Esophagus muscularis mucosa (tissue), 4 donors: ENCODE data around the gene FZD1. TPM values are rescaled to one million over a fixed set of nuclear protein-coding genes. Genes with fewer than 3 reads are reported as not detected.

Experiments used
- DNase-seq: peaks from one replicate; pipeline ENCODE4 v3.0.0-alpha.2; 2017; ENCODE audit errors: extremely low spot score
- H3K27ac ChIP-seq, 4 donors: fragments of 200-600 bp; sonication (generic); replicated peaks in 1 of 4; 1 replicate in 3 of 4; 2 replicates in 1 of 4; pipeline ENCODE4 v1.5.1; 2016 to 2019; ENCODE audit warnings: mild to moderate bottlenecking in 1 of 4
- H3K27me3 ChIP-seq, 4 donors: fragments of 200-600 bp; sonication (generic); one replicate each; pipeline versions ENCODE4 v1.5.1 to v1.6.0; 2016 to 2019
- H3K36me3 ChIP-seq, 4 donors: fragments of 200-600 bp; sonication (generic); one replicate each; pipeline ENCODE4 v1.5.1; 2016 to 2019
- H3K4me1 ChIP-seq, 4 donors: fragments of 200-600 bp; sonication (generic); one replicate each; pipeline ENCODE4 v1.5.1; 2016 to 2019
- H3K4me3 ChIP-seq, 4 donors: fragments of 200-600 bp; sonication (generic); 1 replicate in 2 of 4; 2 replicates in 2 of 4; pipeline ENCODE4 v1.5.1; 2016 to 2019; ENCODE audit warnings: mild to moderate bottlenecking in 4 of 4, moderate library complexity in 1 of 4
- H3K9me3 ChIP-seq, 4 donors: fragments of 200-600 bp; sonication (generic); 1 replicate in 3 of 4; 2 replicates in 1 of 4; pipeline ENCODE4 v1.5.1; 2016 to 2019
- CTCF ChIP-seq, 3 experiments: fragments of 200-600 bp in 2 of 3; fragments of 450-650 bp in 1 of 3; sonication (generic) in 2 of 3; IDR thresholded peaks; one replicate each; pipeline ENCODE4 v1.5.1; 2017 to 2019; ENCODE audit warnings: antibody characterized with exemption in 3 of 3, mild to moderate bottlenecking in 2 of 3, moderate library complexity in 1 of 3
- EP300 ChIP-seq: sonication (generic); formaldehyde crosslinking; IDR thresholded peaks from one replicate; pipeline ENCODE4 v1.6.1; 2017; ENCODE audit warnings: antibody characterized with exemption
- POLR2A ChIP-seq: fragments of 450-650 bp; IDR thresholded peaks from one replicate; pipeline ENCODE4 v1.6.1; 2017; ENCODE audit warnings: antibody characterized with exemption, moderate library complexity, mild to moderate bottlenecking, low read depth
- POLR2AphosphoS5 ChIP-seq, 2 donors: sonication (generic); formaldehyde crosslinking; IDR thresholded peaks; one replicate each; pipeline ENCODE4 v1.6.1; 2017; ENCODE audit warnings: antibody characterized with exemption in 2 of 2
- WGBS: methylation state at CpG from one replicate; pipeline ENCODE4 v1.1.5; 2018; 5-methylcytosine and 5-hydroxymethylcytosine counted together
- intact Hi-C: fragments of 100-400 bp; cut with DNase I; formaldehyde crosslinking; loops from one replicate; pipeline ENCODE4 v1.15.1; 2023
- total RNA-seq, 4 donors: library from RNA; depleted of rRNA; stranded (reverse); fragments of >200 nt; gene quantifications; one replicate each; pipeline versions ENCODE4 v1.1.0 to v1.2.1, GENCODE V29; 2016

FZD1 gene
- total RNA-seq, 4 donors from 2014 or later, result 12.0 to 22.2 (median 17.4) TPM

- no peaks in the 10 kb centered on the region for H3K9me3 ChIP-seq
- H3K27ac ChIP-seq, result no peak overlapping the region
- no peaks in the 10 kb centered on the region for H3K4me1 ChIP-seq
- TF ChIP-seq POLR2A (no peak), EP300 (no peak), POLR2AphosphoS5 (IDR thresholded peaks at IDR 0.05) (no peak), CTCF (IDR thresholded peaks at IDR 0.05) (no peak)
- intact Hi-C loops, result no loop called here
- H3K36me3 ChIP-seq, result no peaks in the 10 kb centered on the region
- H3K4me3 ChIP-seq, result no peak overlapping the region
- no peaks in the 10 kb centered on the region for H3K27me3 ChIP-seq
- WGBS, result 88% methylated on average over 2 of the region's 2 CpGs
- DNase-seq, result no peak
Measured at GRCh38 chr7:91230100-91230499, 34.1 kb upstream of the FZD1 start.

DNA sequence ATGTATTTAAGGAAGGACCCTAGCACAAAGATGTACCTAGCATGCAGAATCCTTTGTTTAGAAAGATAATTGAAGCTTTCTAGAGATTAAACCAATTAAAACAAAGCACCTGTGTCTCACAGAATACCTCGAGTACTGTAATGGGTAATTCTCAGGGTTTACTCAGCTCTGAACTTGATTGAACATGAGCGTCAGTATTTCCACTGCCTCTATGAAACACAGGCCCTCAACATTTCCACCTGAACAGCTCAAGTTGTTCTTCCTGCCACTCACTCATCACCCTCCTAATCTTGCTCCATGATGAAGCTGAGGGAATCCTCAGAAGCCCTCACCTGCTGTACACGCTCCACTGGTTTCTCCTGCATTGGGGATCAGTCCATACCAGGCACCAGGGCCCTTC lies 33.7 kb upstream of the FZD1 start:
- Histone ChIP-seq H3K36me3 (no peaks in the 10 kb centered on the region), H3K4me3 (no peak overlapping the region), H3K27me3 (no peaks in the 10 kb centered on the region), H3K9me3 (no peaks in the 10 kb centered on the region), H3K27ac (no peak overlapping the region), H3K4me1 (no peaks in the 10 kb centered on the region)
- TF ChIP-seq CTCF (IDR thresholded peaks at IDR 0.05), result no peak
- no peak for TF ChIP-seq POLR2AphosphoS5 (IDR thresholded peaks at IDR 0.05)
- no peak for TF ChIP-seq POLR2A
- TF ChIP-seq EP300, result no peak
- intact Hi-C loops, result no loop called here
- no peak for DNase-seq
- 85% methylated on average over 3 of the region's 3 CpGs for WGBS

GRCh38 chr7:91233212-91233611 lies 31.0 kb upstream of the FZD1 start:
- H3K27me3 ChIP-seq, result no peaks in the 10 kb centered on the region
- intact Hi-C loops, result no loop called here
- no peak overlapping the region for H3K4me3 ChIP-seq
- no peaks in the 10 kb centered on the region for H3K9me3 ChIP-seq
- no peak for DNase-seq
- TF ChIP-seq EP300, result no peak
- TF ChIP-seq POLR2A, result no peak
- no peak for TF ChIP-seq POLR2AphosphoS5 (IDR thresholded peaks at IDR 0.05)
- TF ChIP-seq CTCF (IDR thresholded peaks at IDR 0.05), result no peak
- H3K27ac ChIP-seq, result no peak overlapping the region
- H3K4me1 ChIP-seq, result no peaks in the 10 kb centered on the region
- no peaks in the 10 kb centered on the region for H3K36me3 ChIP-seq
- WGBS, result 61% methylated on average over 8 of the region's 8 CpGs

DNA sequence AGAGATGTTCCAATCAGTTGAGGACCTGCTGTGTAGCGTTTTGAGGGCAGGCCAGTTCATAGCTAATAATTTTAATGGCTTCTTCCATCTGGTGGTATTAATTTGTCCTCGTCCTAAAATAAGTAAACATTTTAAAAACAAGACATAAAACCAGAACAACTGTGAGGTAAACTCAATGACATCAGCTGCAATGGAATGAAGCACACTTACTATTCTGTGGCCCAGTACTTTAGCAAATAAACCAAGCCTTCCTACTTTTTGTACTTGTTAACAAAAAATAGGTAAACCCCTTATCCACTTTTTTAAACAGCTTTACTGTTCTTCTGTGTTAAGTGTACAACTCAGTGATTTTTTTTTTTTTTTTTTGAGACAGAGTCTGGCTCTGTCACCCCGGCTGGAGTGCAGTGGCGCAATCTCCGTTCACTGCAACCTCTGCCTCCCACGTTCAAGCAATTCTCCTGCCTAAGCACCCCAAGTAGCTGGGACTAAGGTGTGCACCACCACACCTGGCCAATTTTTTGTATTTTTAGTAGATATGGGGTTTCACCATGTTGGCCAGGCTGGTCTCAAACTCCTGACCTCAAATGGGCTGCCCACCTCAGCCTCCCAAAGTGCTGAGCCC lies 28.9 kb upstream of the FZD1 start:
- H3K4me3 ChIP-seq, result no peak overlapping the region
- peaks cover 0 to 8% (median 7%) of the 10 kb centered on the region in 4 donors for H3K4me1 ChIP-seq
- H3K27ac ChIP-seq, result no peak overlapping the region
- DNase-seq, result no peak
- no peaks in the 10 kb centered on the region for H3K9me3 ChIP-seq
- no peaks in the 10 kb centered on the region for H3K27me3 ChIP-seq
- 88% methylated on average over 6 of the region's 6 CpGs for WGBS
- no peaks in the 10 kb centered on the region for H3K36me3 ChIP-seq
- intact Hi-C loops, result no loop called here
- no peak for TF ChIP-seq POLR2AphosphoS5 (IDR thresholded peaks at IDR 0.05)
- TF ChIP-seq POLR2A, result no peak
- TF ChIP-seq EP300, result no peak
- TF ChIP-seq CTCF (IDR thresholded peaks at IDR 0.05), result no peak

DNA sequence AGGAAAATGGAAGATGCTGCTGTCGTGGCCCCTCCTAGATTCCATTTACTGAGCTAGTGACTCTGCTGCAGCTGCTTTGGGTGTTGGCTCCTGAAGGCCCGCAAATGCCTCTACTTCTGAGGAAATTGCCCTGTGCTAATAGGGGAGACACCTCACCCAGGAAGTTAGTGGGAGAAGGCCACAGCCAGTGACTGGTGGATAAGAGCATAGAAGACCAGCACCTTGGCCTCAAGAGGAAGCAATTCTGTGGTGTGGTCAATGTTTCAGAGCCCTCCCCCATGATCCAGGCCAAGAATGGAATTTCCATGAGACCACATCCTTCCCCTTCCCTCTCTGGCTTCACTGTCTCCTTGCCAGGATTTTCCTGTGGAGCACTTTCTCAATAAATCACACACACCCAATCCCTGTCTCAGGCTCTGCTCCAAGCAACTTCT lies 25.0 kb upstream of the FZD1 start:
- Histone ChIP-seq H3K36me3 (no peaks in the 10 kb centered on the region), H3K27ac (no peak overlapping the region), H3K27me3 (no peaks in the 10 kb centered on the region), H3K4me3 (no peak overlapping the region), H3K9me3 (no peaks in the 10 kb centered on the region), H3K4me1 (peaks cover 0 to 9% (median 8%) of the 10 kb centered on the region in 4 donors)
- TF ChIP-seq POLR2AphosphoS5 (IDR thresholded peaks at IDR 0.05), result peak in 1 of 2 donors; percentile 6
- no peak for TF ChIP-seq POLR2A
- no peak for TF ChIP-seq EP300
- intact Hi-C loops, result no loop called here
- WGBS, result 71% methylated on average over 1 of the region's 2 CpGs
- no peak for DNase-seq
